HG03571 (cell line): ENCODE data around the gene PNMA3.
"Not testable (repeated sequence)": the region's sequence is repeated elsewhere in the genome, so short reads cannot be mapped to it uniquely, and the experiment has no call there.

Experiments used
- ATAC-seq: cut with Tn5 transposase; IDR thresholded peaks from one replicate; pipeline ENCODE4 v1.9.1; 2021; ENCODE audit not compliant: unreplicated experiment

Gene PNMA3

DNA sequence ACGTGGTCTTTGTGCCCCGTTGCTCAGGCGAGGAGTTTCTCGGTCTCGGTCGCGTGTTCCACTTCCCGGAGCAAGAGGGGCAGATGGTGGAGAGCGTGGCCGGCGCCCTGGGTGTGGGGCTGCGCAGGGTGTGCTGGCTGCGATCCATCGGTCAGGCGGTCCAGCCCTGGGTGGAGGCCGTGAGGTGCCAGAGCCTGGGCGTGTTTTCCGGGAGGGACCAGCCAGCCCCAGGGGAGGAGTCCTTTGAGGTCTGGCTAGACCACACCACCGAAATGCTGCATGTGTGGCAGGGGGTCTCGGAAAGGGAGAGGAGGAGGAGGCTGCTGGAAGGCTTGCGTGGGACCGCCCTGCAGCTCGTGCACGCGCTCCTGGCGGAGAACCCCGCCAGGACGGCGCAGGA, 17.1 kb downstream of the PNMA3 start:
- ATAC-seq, result not testable (repeated sequence)

- ATAC-seq, result no peak
These were observed 18.1 kb downstream of the PNMA3 start for GRCh38 chrX:153074262-153074899.

DNA sequence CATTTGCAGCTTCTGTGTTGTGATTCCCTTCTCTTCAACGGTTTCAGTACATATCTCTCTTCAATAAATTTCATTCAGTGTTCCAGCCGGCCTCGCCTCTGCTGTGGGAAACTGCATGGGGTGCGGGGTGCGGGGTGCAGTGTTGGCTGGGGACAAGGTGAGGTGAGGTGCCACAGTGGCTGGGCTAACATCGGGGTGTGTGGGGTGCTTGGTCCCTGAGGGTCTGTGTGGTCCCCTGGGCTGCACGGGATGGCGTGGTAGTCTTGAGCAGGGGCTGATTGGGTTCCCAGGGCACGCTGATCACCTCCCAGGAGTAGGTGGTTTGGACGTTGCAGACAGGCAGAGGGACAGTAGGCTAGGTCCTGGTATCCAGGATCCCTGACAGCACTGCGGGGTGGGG, 18.7 kb downstream of the PNMA3 start:
- ATAC-seq, result no peak

DNA sequence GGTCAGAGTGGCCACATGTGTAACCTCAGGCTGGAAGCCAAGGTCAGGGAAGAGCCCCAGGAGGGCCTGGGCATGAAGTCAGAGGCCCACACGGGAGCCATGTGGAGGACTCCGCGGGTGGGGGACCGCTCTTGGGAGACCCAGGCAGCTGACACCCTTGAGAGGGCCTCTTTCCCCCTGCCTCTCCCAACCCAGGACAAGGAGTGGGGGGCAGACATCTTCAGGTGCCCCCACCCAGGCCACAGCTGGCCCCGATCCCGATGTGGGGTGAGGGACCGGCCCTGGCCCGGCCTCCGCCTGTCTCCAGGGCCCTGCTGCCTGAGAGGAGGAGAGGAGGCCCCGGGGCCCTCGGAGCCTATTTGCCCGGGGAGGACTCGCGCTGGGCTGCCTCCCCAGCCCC, 19.1 kb downstream of the PNMA3 start:
- ATAC-seq, result no peak

DNA sequence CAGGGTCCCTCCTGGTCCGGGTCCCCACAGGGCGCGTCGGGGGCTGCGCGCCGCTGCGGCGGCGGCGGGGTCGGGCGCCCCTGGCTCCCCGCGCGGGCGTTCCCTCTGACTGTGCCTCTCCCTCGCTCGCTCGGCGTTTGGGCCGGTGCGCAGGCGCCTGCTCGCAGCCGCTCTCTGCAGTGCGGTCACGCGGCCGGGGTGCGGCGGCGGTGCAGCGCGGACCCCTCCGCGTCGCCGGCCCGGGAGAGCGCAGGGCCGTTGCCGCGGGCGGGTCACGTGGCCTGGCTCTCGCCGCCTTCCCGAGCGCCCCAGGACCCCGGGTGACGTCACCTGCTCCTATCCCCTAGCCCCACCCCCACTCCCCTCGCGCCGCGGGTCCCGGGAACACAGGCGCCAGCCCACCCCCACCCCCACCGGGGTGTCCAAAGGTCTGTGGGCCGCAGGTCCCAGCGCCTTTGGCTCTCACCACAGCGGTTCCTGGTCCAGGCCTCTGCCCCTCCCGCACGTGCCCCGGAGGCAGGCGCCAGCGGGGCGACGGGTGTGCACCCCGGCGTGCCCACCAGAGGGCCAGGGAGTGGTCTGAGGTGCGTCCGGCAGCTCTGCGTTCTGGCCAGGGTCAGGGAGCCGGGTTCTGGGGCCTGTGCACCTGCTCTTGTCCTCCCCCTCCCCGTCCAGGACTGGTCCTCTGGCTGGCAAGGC, 21.3 kb downstream of the PNMA3 start:
- not testable (repeated sequence) for ATAC-seq

DNA sequence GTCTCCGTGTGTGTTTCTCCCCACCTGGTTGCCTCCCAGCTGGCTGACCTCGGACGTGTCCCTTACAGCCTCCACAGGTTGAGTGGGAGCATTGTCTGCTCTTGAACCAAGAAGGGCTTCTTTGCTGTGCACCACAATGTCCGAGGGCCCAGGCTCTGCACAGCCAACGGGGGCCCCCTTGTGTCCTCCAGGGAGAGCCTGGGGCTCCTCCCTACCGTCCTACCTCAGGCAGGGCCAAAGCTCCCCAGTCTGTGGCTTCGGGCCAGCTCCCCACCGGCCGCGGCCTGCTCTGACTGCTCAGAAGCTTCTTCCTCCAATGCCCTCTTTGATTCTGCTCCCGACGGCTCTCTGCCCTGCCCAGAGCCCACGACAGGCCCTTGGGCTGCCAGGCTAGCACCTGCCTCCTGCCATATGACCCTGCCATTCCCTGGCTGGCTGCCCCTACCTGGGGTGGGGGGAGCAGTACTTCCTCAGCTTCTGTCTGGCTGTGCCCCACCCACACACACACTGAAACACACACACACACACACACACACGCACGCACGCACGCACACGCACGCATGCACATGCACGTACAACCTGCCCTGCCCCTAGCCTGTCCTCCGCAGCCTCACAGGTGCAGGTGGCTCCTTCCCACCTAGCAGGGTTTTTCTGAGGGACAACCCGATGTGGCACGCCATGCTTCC, 27.1 kb downstream of the PNMA3 start:
- ATAC-seq, result not testable (repeated sequence)

DNA sequence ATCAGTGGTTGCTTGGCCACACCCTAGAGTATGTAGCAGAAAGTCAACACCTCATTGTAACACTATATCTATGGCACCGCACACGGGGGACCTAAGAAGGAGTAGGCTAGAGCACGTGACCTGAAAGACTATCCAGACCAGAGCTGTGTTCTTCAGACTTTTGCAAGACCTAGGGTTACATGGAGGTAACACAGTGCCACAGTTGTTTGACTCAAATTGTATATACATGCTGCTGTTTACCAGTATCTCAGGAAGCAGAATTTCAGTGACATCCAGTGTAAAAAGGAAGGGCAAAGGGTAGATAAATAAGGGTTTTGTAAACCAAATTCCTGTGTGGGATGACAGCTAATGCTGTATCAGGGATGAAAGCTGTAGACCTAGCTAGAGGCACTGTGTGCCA, 46.1 kb downstream of the PNMA3 start:
- ATAC-seq, result no peak

DNA sequence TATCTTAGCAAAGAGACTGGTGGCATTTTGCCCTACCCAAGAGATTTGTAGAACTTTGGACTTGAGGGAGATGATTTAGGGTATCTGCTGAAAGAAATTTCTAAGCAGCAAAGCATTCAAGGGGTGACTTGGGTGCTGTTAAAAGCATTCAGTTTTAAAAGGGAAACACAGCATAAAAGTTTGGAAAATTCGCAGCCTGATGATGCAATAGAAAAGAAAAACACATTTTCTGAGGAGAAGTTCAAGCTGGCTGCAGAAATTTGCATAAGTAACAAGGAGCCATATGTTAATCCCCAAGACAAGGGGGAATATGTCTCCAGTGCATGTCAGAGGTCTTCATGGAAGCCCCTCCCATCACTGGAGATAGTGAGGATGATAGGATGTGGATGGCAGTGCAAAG, 48.7 kb downstream of the PNMA3 start:
- not testable (repeated sequence) for ATAC-seq

- not testable (repeated sequence) for ATAC-seq
These were observed 50.0 kb downstream of the PNMA3 start for GRCh38 chrX:153106092-153106801.
